ENCODE results near the gene GPR137B.

GPR137B gene

DNA sequence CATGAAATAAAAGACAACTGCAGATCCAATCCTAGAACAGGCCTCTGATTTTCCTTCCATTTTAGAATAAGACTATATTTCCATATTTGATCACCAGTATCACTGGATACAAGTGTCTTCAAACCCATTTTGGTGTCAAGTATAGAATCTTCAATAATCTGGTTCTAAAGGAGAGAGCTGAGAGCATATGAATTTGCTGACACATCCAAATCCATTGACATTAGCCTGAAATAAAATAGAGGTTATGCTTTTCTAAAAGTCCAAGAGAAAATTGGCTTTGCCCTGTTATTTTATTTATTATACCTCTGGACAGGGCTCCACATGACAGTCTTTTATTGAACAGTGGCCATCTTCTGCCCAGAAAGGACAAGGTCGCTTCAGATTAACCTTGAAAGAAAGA lies 110.8 kb downstream of the GPR137B start:
- no peak for TF ChIP-seq CTCF (IDR thresholded peaks at IDR 0.05; ENCODE audit: extremely low read depth, missing control alignments)

DNA sequence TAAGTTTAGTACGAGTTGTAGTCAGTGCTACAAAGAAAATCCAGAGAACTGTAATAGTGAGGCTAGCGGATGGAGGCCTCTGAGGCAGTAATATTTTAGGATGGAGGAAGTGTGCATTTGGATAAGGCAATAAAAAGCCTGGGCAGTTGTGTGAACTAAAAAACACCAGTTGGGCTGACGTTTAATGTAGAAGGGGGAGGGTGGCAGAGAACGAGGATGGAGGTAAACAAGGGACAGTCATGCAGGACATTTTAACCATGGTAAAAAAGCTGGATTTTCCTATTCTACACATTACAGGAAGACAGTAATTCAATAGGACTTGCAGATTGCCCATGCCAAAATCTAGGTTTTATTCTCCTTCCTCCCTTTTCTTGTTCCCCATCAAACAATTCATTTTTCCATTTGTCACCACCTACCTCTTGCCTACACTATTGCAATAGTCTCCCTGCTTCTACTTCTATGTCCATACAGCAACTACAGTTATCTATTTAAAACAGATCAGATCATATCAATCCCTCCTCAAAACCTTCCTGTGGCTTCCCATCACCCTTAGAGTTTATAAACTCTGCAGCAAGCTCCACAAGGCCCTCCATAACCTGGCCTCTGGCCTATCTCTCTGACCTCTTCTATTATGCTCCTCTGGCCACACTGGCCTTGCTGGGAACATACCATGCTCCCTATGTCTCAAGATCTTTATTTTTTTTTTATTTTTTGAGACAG lies 111.7 kb downstream of the GPR137B start:
- no peak for DNase-seq (ENCODE audit: low spot score)

More for the DNA sequence above, 110.8 kb downstream of the GPR137B start:
- DNase-seq (ENCODE audit: low spot score), result no peak

GRCh38 chr1:236257216-236257615 lies 114.9 kb downstream of the GPR137B start:
- TF ChIP-seq CTCF (IDR thresholded peaks at IDR 0.05; ENCODE audit: extremely low read depth, missing control alignments), result no peak
- no peak for DNase-seq (ENCODE audit: low spot score)

More for the DNA sequence above, 111.7 kb downstream of the GPR137B start:
- TF ChIP-seq CTCF (IDR thresholded peaks at IDR 0.05; ENCODE audit: extremely low read depth, missing control alignments), result no peak

DNA sequence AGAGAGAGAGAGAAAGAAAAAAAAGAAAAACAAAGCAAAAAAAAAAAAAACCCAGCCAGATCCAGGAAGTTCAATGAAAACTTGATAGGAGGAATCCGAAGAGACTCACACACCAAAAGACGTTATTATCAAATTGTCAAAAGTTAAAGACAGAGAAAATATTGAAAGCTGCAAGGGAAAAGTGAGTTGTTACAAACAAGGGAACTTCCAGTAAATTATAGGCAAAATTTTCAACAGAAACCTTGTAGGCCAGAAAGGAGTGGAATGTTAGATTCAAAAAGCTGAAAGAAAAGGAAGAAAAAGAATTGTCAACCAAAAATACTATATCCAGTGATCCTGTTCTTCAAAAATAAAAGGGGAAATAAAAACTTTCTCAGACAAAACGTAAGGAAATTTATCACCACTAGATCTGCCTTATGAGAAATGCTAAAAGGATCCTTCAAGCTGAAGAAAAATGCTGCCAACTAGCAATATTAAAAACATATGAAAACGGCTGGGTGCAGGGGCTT lies 115.8 kb downstream of the GPR137B start:
- no peak for DNase-seq (ENCODE audit: low spot score)
- no peak for TF ChIP-seq CTCF (IDR thresholded peaks at IDR 0.05; ENCODE audit: extremely low read depth, missing control alignments)
